GM23338 (cell line): ENCODE results near the gene CYGB.
"Not testable (repeated sequence)": the region's sequence is repeated elsewhere in the genome, so short reads cannot be mapped to it uniquely, and the experiment has no call there.

ENCODE experiments used
- CTCF ChIP-seq, 2 experiments: fragments of 200-600 bp in 1 of 2; sonication (generic) in 1 of 2; conservative IDR thresholded peaks; 2 replicates each; pipeline versions ENCODE4 v1.5.1 to v1.6.1; 2016 to 2017; ENCODE audit warnings: antibody characterized with exemption in 2 of 2, low read depth in 2 of 2, mild to moderate bottlenecking in 2 of 2, moderate library complexity in 1 of 2
- EZH2 ChIP-seq: fragments of 200-600 bp; sonication (generic); IDR thresholded peaks from one replicate; pipeline ENCODE4 v1.8.0; 2017; ENCODE audit warnings: antibody characterized with exemption, mild to moderate bottlenecking, low read depth; ENCODE audit not compliant: unreplicated experiment

- not testable (repeated sequence) for TF ChIP-seq EZH2; CTCF (conservative IDR thresholded peaks at IDR 0.05; ENCODE audit: low read depth in 2 of 2)
Observed at GRCh38 chr17:76514355-76514754, 23.2 kb downstream of the CYGB start.
